ENCODE results near the gene GTF2IRD1.

- TF ChIP-seq CTCF (conservative IDR thresholded peaks at IDR 0.05 in 1 of 2, IDR thresholded peaks at IDR 0.05 in 1 of 2; ENCODE audit: low read depth in 1 of 2, low read length in 2 of 2): no peak
- TF ChIP-seq EZH2 (IDR thresholded peaks at IDR 0.05; ENCODE audit: low read length, missing control alignments): no peak
Observed at GRCh38 chr7:74506325-74506724, 52.6 kb downstream of the GTF2IRD1 start.
